ENCODE data around the gene GALNT9.
A peak's percentile ranks its signal among the peaks of the same experiment; 100 is the strongest.
"Not testable (repeated sequence)": the region's sequence is repeated elsewhere in the genome, so short reads cannot be mapped to it uniquely, and the experiment has no call there.

Gene GALNT9

DNA sequence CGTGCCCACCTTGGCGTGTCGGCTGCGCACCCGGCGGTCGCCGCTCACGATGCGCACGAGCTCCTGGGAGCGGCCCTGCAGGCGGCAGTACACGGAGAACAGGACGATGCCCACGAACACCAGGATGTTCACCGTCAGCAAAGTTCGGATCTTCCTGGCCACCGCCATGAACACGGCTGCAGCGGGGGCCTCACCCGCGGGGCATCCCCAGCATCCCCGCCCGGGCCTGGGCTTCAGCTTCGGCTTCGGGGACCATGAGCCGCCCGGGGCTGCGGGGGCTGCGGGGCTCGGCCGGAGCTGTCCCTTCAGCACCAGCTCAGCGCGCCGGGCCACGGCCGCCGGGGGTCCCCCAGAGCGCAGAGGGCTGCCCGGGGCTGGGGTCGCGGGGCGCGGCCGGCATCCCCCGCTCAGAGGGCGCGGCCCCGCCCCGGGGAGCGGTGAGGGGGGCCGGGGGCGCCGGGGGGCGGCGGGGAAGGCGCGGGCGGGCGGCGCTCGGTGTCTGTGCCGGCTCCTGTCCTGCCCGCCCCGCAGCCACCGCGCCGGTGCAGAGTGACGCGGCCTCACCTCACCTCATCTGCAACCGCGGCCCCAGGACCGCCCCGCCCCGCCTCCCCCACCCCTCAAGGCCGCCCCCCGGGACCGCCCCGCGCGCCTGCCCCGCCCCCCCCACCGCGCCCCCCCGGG, at the start of gene GALNT9:
Gene GALNT9 (minus strand): TSS at position 554 of the 684 bp plus-strand sequence. CDS start 386 bp downstream, at position 168.
- DNase-seq = peak in 1 of 2 donors; percentile 15
- H3K27me3 Mint-ChIP-seq = peaks cover 72% of the 10 kb centered on the region
- peak within 1 kb of the TSS; percentile 39 to 68 for H3K4me3 Mint-ChIP-seq

DNA sequence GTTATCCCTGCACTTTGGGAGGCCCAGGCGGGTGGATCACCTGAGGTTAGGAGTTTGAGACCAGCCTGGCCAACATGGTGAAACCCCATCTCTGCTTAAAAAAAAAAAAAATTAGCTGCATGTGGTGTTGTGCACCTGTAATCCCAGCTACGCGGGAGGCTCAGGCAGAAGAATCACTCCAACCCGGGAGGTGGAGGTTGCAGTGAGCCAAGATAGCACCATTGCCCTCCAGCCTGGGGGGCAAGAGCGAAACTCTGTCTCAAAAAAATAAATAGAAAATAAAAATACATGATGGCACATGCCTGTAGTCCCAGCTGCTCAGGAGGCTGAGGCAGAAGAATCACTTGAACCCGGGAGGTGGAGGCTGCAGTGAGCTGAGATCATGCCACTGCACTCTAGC, 49.7 kb upstream of the GALNT9 start:
- ATAC-seq, H3K9me3 Mint-ChIP-seq, DNase-seq, H3K27ac Mint-ChIP-seq, H3K4me1 Mint-ChIP-seq, H3K4me3 Mint-ChIP-seq: not testable (repeated sequence)
- peaks cover 37% of the 10 kb centered on the region for H3K27me3 Mint-ChIP-seq

More for the DNA sequence above, at the start of gene GALNT9:
- Mint-ChIP-seq H3K9me3 (peaks cover 0 to 6% of the 10 kb centered on the region in 2 donors), H3K27ac (no peak within 1 kb of the TSS), H3K4me1 (peaks cover 27% of the 10 kb centered on the region)
- ATAC-seq = peak; percentile 13

DNA sequence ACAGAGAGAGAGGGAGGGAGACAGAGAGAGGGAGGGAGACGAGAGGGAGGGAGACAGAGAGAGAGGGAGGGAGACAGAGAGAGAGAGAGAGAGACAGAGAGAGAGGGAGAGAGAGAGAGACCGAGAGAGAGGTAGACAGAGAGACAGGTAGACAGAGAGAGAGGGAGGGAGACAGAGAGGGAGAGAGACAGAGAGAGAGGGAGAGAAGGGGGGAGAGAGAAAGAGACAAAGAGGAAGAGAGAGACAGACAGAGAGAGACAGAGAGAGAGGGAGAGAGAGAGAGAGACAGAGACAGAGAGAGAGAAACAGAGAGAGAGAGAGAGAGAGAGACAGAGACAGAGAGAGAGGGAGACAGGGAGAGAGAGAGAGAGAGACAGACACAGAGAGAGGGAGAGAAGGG, 47.8 kb upstream of the GALNT9 start:
- Mint-ChIP-seq H3K9me3 (no peaks in the 10 kb centered on the region), H3K27ac (no peak overlapping the region), H3K4me3 (no peak overlapping the region), H3K27me3 (peaks cover 55% of the 10 kb centered on the region), H3K4me1 (no peaks in the 10 kb centered on the region)
- no peak for ATAC-seq
- DNase-seq = no peak

DNA sequence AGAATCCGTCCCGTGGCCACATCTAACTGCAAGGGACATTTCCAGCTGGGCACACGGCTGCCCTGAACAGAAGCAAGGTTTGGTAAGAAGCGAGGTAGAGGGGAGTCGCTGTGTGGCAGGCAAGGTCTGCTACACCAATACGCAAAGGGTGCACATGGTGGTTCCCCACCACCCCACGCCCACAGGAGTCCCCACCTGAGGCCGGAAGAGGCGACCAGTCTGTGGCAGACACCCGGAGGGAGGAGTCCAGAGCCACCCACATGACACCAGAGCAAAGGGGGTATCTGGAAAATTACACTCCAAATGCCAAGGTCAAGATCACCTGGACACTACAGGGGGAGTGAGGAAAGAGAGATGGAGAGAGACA, 47.1 kb upstream of the GALNT9 start:
- ATAC-seq (no peak), DNase-seq (no peak)
- H3K27me3 Mint-ChIP-seq = peaks cover 62% of the 10 kb centered on the region
- no peaks in the 10 kb centered on the region for H3K9me3 Mint-ChIP-seq
- no peak overlapping the region for H3K4me3 Mint-ChIP-seq
- H3K4me1 Mint-ChIP-seq = no peaks in the 10 kb centered on the region
- H3K27ac Mint-ChIP-seq = no peak overlapping the region

DNA sequence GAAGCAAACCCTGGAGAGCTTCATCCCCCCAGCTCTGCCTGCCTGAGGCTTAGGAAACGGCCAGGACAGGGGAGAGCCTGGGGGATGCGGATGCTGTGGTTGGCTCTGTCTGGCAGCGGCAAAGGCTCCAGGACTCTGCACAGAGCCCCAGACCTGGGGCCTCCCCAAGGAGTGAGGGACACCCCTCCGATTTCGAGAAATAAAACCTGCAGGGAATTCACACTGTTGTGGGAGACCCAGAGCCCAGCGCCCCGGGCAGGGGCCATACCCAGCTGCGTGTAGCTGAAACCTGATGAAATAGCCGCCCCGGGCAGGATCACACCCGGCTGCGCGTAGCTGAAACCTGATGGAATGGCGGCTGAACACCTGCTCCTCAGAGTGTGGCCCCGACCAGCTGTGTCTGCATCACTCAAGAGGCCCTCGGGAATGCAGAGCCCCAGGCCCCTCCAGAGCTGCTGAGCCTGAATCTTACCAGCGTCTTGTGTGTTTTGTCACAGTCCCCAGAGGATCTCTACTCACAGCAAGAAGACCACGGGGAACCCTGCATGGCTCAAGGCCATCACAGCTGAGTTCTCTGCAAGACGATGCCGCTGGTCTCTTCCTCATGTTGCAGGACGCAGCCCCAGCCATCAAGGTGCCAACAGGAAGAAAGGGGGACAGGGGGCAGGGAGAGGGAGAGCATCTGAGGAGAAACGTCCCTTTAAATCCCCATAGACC, 46.5 kb upstream of the GALNT9 start:
- Mint-ChIP-seq H3K4me1 (no peaks in the 10 kb centered on the region), H3K4me3 (no peak overlapping the region), H3K27me3 (peaks cover 67% of the 10 kb centered on the region), H3K27ac (no peak overlapping the region), H3K9me3 (no peaks in the 10 kb centered on the region)
- ATAC-seq (no peak), DNase-seq (no peak)

DNA sequence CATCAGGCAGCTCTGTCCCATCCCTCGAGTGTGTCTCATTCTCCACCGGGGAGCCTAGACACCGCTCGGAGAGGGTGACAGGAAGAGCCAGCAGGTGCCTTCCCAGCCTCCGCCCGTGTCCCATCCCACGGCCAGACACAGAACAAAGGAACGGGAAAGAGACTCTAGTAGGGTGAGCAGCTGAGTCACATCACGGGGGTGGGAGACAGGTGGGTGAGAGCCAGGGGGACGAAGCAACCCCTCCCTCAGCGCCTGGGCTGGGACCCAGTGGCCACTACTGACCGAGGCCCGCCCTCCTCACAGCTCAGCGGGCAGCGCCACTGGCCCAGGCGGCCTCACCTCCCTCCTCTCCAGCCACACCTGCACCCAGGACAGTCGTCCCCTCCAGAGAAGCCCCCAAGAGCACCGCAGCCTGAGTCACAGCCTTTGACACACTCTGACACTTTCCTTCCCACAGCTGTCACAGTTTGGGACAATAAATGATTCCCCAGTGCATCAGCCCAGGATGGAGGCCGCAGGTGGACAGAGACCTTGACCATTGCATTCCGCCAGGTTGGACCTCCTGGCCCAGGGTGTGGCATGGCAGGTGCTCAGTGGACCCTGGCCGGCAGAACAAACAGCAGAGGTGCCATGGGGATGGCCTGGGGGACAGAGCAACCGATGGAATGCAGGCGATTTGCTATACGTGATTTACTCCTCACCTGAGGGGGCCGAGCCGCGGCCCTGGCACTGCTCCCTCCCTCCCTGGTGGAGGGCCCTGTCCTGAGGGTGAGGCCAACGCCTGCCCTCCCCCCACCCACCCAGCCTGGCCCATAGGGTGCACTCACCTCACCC, 45.4 kb upstream of the GALNT9 start:
- H3K27me3 Mint-ChIP-seq = peaks cover 78% of the 10 kb centered on the region
- no peak overlapping the region for H3K27ac Mint-ChIP-seq
- DNase-seq (no peak), ATAC-seq (no peak)
- no peak overlapping the region for H3K4me3 Mint-ChIP-seq
- H3K9me3 Mint-ChIP-seq = no peaks in the 10 kb centered on the region
- H3K4me1 Mint-ChIP-seq = no peaks in the 10 kb centered on the region

DNA sequence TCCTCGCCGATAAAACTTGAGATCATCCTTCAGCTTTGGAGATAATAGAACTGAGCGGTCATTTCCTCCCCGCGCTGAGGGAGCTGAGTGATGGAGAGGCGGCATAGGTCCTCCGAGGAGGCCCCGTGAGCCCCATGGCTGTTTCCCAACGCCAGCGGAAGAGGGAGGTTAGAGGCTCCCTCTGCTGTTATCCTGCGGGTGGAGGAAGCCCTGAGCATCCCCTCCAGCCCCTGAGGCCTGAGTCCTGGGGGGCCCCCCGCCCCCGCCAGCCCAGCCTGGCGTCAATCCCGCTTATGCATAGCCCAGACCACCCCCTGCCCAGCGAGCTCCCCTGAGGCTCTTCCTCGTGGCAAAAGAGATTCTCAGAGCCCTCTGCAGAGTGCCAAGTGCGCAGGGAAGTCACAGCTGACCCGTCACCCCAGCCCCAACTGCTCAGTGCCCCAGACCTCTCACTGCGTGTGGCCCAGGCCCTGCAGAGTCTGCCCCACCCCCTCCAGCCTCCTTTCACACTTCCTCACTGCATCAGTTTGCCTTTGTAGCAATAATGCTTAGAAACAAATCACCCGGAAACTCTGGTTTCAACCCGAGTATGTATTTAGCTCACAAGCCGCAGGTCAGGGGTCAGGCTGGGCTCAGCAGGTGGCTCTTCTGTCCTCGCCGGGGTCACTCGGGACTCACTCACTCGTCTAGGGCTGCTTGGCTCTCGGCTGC, 44.7 kb upstream of the GALNT9 start:
- Mint-ChIP-seq H3K4me3 (no peak overlapping the region), H3K27me3 (peaks cover 86% of the 10 kb centered on the region), H3K27ac (no peak overlapping the region), H3K9me3 (no peaks in the 10 kb centered on the region), H3K4me1 (no peaks in the 10 kb centered on the region)
- no peak for DNase-seq
- no peak for ATAC-seq

DNA sequence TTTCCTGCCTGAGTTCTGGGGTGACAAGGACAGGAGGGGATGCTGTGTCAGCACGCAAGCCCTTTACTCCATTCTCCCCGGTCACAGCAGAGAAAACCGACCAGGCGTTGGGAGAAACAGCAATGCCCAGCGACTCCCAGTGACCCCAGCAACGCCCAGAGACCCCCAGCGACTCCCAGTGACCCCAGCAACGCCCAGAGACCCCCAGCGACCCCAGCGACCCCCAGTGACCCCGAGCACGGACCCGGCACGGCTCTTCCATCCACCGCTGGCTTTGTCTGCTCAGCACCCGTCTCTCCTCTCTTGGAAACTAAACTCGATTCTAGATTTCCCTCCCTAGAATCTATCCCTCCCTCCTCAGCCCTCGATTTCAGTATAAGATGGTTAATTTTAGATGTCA, 38.5 kb upstream of the GALNT9 start:
- no peak for DNase-seq
- H3K9me3 Mint-ChIP-seq = no peaks in the 10 kb centered on the region
- no peaks in the 10 kb centered on the region for H3K4me1 Mint-ChIP-seq
- no peak for ATAC-seq
- no peak overlapping the region for H3K4me3 Mint-ChIP-seq
- H3K27ac Mint-ChIP-seq = no peak overlapping the region
- peaks cover 52% of the 10 kb centered on the region for H3K27me3 Mint-ChIP-seq

DNA sequence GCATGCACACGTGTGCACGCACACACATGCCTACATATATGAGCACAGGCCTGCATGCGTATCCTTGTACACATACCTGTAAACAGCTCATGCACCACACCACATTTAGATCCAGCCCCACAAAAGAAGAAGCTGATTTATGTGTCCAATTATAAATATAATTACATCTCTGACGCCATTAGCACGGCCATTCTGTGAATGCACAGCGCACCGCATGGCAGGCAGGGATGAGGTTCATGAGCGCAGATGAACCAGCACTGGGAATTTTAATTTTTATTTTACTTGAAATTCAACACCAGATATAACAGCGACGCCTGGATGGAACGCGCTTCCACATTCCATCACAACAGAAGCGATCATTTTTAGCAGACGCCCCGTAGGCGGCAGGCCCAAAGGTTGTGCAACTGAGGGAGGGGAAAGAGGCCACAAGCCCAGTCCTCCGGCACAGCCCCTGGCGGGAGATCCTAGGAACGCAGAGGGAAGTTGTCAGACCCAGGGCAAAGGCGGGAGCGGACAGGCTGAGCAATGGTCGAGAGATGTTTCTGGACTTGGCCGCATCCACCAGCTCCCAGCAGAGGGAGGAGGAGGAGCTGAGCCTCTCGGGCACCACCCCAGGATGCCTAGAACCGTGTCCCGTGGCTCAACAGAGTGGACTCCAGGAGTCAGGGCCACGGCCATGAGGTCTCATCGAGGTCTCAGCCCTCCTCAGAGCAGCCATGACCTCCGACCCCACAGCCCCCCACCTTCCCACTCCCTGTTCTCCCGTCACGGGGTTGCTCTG, 37.9 kb upstream of the GALNT9 start:
- Mint-ChIP-seq H3K4me3 (no peak overlapping the region), H3K9me3 (no peaks in the 10 kb centered on the region), H3K4me1 (no peaks in the 10 kb centered on the region), H3K27ac (no peak overlapping the region), H3K27me3 (peaks cover 46% of the 10 kb centered on the region)
- DNase-seq (no peak), ATAC-seq (no peak)

DNA sequence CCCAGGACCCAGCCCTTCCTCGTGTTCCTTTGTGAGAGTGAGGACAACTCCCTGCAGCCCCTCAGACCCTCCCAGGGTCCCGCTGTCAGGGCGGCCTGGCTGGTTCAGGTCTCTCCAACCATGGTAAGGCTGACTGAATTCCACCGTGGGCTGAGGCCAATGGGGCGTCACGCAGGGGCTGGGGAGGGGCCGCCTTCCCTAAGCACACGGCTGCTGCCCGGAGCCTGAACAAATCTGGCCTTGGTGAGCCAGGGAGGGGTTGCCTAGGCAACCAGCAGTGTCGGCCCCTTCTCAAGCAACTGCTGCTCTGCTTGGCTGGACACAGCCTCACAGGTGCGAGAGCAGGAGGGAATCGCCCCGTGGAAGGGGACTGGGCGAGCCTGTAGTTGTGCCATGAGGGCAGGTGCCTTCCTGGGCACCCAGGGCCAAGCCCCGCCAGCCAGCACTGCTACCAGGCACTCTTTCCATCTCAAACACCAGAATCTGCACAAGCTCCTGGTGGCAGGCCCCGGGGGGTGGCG, 37.0 kb upstream of the GALNT9 start:
- Mint-ChIP-seq H3K9me3 (no peaks in the 10 kb centered on the region), H3K4me1 (no peaks in the 10 kb centered on the region), H3K27ac (no peak overlapping the region), H3K27me3 (peaks cover 38% of the 10 kb centered on the region), H3K4me3 (no peak overlapping the region)
- no peak for ATAC-seq
- no peak for DNase-seq

DNA sequence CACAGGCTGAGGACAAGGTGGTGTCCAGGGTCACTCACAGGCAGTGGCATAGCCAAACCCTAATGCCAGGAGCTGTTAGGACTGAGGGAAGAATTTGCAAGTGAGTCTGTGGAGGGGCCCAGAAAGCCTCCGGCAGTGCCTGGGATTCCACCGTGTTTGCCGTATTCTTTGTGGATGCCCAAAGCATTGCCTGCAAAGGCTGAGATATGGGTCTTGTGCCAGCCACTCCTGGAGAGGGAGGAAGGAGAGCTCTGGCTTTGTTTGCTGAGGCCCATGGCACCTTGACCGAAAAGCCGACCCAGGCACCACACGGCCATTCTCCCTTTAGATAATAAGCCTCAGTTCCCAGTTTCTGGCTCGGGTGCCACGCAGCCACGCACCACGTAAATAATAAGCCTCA, 35.8 kb upstream of the GALNT9 start:
- DNase-seq = no peak
- H3K9me3 Mint-ChIP-seq = no peaks in the 10 kb centered on the region
- no peak for ATAC-seq
- H3K27ac Mint-ChIP-seq = no peak overlapping the region
- no peaks in the 10 kb centered on the region for H3K4me1 Mint-ChIP-seq
- no peak overlapping the region for H3K4me3 Mint-ChIP-seq
- H3K27me3 Mint-ChIP-seq = peaks cover 26% of the 10 kb centered on the region

DNA sequence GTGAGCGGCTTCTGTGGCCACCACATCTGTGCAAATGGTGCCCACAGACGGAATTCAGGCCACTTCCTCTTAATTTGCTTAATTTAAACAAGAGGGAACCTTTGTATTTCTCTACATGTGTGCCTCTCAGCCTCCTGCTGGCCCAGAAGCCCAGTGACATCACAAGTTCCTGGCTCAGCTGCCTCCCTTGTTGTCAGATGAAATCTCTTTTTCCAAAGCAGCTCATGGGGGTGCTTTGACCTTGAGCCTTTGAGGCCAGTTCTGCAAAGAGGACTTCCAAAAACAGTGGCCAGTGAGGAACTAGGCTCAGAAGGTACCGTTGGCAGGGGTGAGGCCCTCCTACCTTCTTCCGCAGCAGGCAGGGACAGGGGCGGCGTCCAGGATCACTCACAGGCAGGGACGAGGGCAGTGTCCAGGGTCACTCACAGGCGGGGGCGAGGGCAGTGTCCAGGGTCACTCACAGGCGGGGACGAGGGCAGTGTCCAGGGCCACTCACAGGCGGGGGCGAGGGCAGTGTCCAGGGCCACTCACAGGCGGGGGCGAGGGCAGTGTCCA, 35.0 kb upstream of the GALNT9 start:
- DNase-seq (no peak), ATAC-seq (no peak)
- Mint-ChIP-seq H3K4me3 (no peak overlapping the region), H3K27me3 (peaks cover 18% of the 10 kb centered on the region), H3K9me3 (peaks cover 5 to 6% of the 10 kb centered on the region in 2 donors), H3K4me1 (no peaks in the 10 kb centered on the region), H3K27ac (no peak overlapping the region)

DNA sequence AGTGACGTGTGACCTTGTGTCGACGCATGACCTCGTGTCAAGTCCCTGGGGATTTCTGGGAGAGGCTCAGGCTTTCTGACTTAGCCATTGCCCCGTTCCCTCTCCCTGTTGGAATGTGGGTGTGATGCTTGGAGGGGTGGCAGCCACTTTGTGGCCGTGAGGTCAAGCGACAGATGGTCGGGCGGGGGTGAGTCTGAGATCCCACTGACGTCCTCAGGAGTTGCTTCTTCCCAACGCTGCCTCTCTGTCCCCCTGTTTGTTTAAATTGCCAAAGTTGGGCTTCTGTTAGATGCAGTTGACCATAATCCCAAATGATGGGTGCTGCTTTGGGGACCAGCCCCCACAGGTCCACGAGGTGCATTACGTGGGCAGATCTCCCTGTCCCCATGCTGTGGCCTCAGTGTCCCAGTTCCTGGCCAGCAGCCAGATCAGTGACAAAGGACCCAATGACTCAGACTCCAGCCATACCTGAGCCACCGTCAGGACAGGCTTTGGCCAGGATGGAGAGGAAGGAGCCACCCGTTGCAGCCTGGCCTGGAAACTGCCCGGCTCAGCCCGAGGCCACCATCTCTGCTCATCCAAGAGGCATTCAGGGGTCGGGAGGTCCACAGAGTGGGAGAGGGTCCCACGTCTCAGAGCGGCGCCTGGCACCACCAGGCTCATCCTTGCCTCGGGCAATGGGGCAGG, 34.4 kb upstream of the GALNT9 start:
- ATAC-seq (no peak), DNase-seq (no peak)
- no peak overlapping the region for H3K4me3 Mint-ChIP-seq
- H3K4me1 Mint-ChIP-seq = no peaks in the 10 kb centered on the region
- H3K27ac Mint-ChIP-seq = no peak overlapping the region
- H3K9me3 Mint-ChIP-seq = peaks cover 5 to 7% of the 10 kb centered on the region in 2 donors
- peaks cover 12% of the 10 kb centered on the region for H3K27me3 Mint-ChIP-seq
